ENCODE data around the gene SYNPO2. TPM values are rescaled to one million over a fixed set of nuclear protein-coding genes. Genes with fewer than 3 reads are reported as not detected.

The SYNPO2 gene
- total RNA-seq, 2 donors from 2014 or later = 11.8 to 141 TPM

GRCh38 chr4:118916691-118917289 lies 28.1 kb downstream of the SYNPO2 start:
- DNase-seq = no peak
- intact Hi-C loops (cut with DNase I, micrococcal nuclease) = no loop called here
- ATAC-seq = no peak

- DNase-seq (no peak), ATAC-seq (no peak)
- intact Hi-C loops (cut with DNase I, micrococcal nuclease) = no loop called here
These were observed 28.9 kb downstream of the SYNPO2 start for GRCh38 chr4:118917582-118917981.

- intact Hi-C loops (cut with DNase I, micrococcal nuclease) = no loop called here
- DNase-seq = no peak
- no peak for ATAC-seq
These were observed 29.7 kb downstream of the SYNPO2 start for GRCh38 chr4:118918388-118918787.

DNA sequence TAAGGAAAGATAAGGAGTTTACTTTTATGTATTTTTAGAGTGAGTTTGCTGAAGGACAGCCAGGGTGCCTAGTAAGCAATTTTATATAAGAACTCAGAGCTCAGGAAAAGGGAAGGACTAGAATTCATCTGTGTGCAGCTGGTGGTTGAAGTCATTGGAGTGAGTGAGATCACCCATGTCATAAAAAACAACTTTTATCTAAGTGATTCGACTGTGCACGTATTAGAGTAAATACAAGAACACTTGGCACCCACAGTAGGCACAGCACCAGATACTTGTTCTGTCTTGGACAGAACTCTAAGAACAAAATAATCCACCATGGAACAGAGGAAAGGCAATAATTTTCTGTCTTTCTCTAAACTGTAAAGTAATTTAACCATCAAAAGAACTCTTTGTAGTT lies 31.6 kb downstream of the SYNPO2 start:
- ATAC-seq = no peak
- intact Hi-C loops (cut with DNase I, micrococcal nuclease) = no loop called here
- no peak for DNase-seq

DNA sequence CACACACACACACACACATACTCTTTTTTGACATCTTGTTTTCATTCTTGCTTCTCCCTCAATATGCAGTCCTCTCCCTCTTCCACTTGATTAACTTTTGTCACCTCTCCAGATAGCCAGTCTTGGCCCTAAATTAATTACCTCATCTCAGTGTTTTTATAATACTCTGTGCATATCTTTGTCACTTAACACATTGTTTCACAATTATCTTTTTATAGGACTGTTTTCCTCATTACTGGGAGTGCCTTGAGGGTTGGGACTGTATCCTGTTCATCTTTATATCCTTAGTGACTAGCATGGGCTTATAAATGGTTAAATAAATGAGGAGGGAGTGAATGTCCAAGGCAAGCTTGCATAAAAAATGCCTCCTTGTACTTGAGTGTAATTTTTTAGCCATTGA lies 33.1 kb downstream of the SYNPO2 start:
- DNase-seq = no peak
- ATAC-seq = no peak
- intact Hi-C loops (cut with DNase I, micrococcal nuclease) = no loop called here

GRCh38 chr4:118923891-118924290 lies 35.2 kb downstream of the SYNPO2 start:
- DNase-seq = no peak
- no peak for ATAC-seq
- intact Hi-C loops (cut with DNase I, micrococcal nuclease) = no loop called here

DNA sequence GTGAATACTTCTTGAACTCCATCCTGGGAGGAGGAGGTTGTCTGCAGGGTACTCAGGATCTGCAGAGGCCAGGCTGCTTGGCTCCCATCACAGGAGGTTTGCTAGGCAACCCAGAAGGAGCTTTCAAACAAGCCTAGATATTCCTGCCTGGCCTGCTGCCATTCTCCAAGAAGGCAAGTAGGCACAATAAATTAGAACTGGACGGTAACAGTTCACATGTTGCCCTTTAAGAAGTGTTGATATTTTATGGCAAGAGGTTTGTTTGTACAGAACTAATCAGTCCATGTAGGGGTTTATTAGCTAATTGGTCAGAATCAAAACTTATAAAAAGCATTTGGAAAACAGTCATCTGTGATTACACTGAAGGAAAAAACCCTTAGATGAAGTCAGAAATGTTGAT lies 39.3 kb downstream of the SYNPO2 start:
- ATAC-seq (no peak), DNase-seq (peak; percentile 31 to 63)
- intact Hi-C loops (cut with DNase I, micrococcal nuclease) = no loop called here

DNA sequence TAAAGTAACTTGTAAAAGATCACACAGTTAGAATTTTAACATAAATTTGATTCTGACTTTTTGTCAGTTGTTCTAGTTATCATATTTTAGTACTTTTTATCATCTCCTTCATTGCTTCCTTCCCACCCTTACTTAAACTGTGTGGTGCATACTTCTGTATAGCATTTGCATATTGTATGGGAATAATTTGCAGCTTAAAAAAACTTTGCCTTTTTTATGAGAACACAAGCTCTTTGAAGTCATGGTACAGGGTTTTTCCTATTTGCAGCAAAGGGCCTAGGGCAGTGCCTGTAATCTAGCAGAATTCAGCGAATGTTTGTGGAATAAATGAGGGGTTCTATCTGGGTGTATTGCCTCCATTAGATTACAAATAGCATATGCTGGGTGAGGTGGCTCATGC lies 41.6 kb downstream of the SYNPO2 start:
- intact Hi-C loops (cut with DNase I, micrococcal nuclease) = no loop called here
- DNase-seq (no peak), ATAC-seq (no peak)

DNA sequence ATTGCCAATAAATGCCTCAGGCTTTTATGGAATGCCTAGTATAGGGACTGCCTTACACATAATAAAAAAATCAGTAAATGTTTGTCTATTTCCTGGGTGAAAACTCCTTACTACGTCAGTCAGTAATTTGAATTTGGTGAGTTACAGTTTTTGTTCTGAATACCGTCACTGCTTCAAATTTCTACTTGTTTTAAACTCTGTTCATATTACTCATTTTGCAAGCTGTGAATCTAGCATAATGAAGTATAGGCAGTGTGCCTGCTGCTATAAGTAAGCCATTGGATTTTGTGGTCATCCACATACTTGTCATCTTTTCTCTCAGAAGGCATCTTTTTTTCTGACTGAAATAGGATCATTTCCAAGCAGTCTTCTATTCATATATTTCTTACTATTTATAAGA lies 43.1 kb downstream of the SYNPO2 start:
- DNase-seq (no peak), ATAC-seq (no peak)
- intact Hi-C loops (cut with DNase I, micrococcal nuclease) = no loop called here

DNA sequence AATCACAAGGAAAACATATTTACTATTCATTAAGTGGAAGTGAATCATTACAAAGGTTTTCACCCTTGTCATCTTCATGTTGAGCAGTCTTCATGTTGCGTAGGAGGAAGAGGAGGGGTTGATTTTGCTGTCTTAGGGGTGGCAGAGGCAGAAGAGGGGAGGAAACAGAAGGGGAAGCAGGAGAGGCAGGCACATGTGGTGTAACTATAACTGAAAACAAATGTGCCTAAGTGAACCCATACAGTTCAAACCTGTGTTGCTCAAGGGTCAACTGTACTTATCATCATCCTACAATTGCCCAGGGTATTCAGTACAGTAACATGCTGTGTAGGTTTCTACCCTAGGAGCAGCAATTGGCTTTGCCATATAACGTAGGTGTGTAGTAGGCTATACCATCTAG lies 47.2 kb downstream of the SYNPO2 start:
- DNase-seq (no peak), ATAC-seq (no peak)
- intact Hi-C loops (cut with DNase I, micrococcal nuclease) = no loop called here

DNA sequence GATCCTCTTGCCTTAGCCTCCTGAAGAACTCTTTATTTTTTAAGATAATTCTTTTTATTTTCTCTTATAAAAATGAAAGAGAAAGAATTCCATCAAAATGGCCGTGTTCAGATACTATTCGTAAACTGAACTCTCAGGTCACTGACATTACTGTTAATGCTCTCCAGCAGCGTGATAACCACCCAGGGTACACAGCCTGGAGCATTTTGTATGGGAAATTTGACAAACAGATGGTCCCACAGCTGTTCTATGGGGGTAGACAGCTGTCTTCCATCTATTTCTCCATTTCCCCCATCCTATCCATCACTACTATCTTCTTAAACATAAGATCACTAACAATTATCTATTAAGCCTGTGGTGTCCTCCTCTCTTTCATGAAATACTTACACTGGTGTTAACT lies 47.8 kb downstream of the SYNPO2 start:
- intact Hi-C loops (cut with DNase I, micrococcal nuclease) = no loop called here
- DNase-seq (no peak), ATAC-seq (no peak)

GRCh38 chr4:118939169-118939783 lies 50.6 kb downstream of the SYNPO2 start:
- no peak for DNase-seq
- no peak for ATAC-seq
- intact Hi-C loops (cut with DNase I, micrococcal nuclease) = no loop called here

- intact Hi-C loops (cut with DNase I, micrococcal nuclease) = no loop called here
- ATAC-seq (no peak), DNase-seq (no peak)
These were observed 52.5 kb downstream of the SYNPO2 start for GRCh38 chr4:118941149-118941548.

- ATAC-seq (no peak), DNase-seq (no peak)
- intact Hi-C loops (cut with DNase I, micrococcal nuclease) = no loop called here
These were observed 53.1 kb downstream of the SYNPO2 start for GRCh38 chr4:118941799-118942198.

GRCh38 chr4:118942465-118942864 lies 53.8 kb downstream of the SYNPO2 start:
- intact Hi-C loops (cut with DNase I, micrococcal nuclease) = no loop called here
- ATAC-seq (no peak), DNase-seq (no peak)

DNA sequence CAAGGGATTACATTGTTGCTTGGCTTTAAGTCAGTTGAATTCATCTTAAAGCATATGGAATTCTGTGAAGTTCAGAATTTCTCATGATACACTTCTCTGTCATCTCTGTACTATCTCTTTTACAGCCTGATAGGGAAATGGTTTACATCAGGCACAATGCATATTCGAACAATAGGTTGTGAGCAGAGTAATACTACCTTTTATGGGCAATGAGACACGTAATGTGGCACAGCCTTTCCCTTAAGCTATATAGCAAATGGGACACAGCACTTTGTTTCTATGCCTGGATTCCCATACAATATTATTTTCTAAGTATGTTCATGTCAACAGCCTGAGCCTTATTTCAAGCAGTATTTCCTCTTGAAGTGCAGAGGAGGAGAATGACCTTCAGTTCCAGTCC lies 58.4 kb downstream of the SYNPO2 start:
- intact Hi-C loops (cut with DNase I, micrococcal nuclease) = no loop called here
- ATAC-seq (peak; percentile 49), DNase-seq (no peak)

GRCh38 chr4:118948545-118949144 lies 60.0 kb downstream of the SYNPO2 start:
- ATAC-seq = no peak
- DNase-seq = no peak
- intact Hi-C loops (cut with DNase I, micrococcal nuclease) = no loop called here

GRCh38 chr4:118950224-118950623 lies 61.6 kb downstream of the SYNPO2 start:
- no peak for ATAC-seq
- intact Hi-C loops (cut with DNase I, micrococcal nuclease) = no loop called here
- DNase-seq = no peak

DNA sequence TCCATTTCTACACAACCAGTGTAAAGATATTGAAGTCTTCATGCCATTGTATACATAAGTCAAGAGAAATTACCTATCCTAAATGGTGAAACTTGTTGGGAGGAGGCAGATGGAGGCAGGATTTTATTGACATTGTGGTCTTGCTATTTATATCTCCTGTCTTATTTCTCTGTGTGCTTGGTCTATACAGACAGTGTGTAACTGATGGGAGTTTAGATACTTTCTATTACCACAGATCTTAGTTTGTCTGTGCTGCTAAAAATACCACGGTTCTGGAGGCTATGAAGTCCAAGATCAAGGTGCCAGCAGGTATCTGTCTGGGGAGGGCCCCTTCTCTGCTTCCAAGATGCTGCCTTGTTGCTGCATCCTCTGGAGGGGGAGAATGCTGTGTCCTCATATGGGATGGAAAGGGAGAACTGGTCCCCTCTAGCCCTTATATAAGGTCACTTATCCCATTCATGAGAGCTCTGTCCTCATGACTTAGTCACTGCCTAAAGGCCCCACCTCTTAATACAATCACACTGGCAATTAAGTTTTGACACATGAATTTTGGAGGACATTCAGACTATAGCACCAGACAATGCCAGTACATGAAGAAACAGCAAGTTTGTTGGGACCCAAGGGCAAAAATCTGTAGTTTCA lies 62.4 kb downstream of the SYNPO2 start:
- DNase-seq (no peak), ATAC-seq (no peak)
- intact Hi-C loops (cut with DNase I, micrococcal nuclease) = no loop called here

DNA sequence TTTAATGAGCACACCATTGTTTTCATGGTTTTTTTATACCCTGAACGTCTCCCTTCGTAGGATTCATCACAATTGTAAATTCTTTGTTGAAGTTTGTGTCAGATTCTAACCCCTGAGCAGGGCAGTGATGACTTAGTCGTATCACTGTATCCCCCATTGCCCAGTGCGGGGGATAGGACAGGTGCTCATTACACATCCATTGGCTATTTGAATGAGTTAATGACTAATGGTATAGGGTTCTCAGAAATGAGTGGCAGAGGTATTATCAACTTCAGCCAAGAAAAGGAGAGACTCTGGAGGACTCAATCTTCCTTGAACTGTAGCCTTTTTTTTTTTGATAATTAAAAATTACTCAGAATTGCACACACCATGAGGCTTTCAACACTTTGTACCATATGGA lies 64.6 kb downstream of the SYNPO2 start:
- ATAC-seq (no peak), DNase-seq (no peak)
- intact Hi-C loops (cut with DNase I, micrococcal nuclease) = no loop called here

Data from left colon (tissue), 2 donors.